ENCODE measurements around the gene KLK8. TPM values are rescaled to one million over a fixed set of nuclear protein-coding genes. Genes with fewer than 3 reads are reported as not detected.

KLK8 gene, protein sequence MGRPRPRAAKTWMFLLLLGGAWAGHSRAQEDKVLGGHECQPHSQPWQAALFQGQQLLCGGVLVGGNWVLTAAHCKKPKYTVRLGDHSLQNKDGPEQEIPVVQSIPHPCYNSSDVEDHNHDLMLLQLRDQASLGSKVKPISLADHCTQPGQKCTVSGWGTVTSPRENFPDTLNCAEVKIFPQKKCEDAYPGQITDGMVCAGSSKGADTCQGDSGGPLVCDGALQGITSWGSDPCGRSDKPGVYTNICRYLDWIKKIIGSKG
- 100 to 1,000 TPM; 226 to 261 TPM for polyA plus RNA-seq

DNA sequence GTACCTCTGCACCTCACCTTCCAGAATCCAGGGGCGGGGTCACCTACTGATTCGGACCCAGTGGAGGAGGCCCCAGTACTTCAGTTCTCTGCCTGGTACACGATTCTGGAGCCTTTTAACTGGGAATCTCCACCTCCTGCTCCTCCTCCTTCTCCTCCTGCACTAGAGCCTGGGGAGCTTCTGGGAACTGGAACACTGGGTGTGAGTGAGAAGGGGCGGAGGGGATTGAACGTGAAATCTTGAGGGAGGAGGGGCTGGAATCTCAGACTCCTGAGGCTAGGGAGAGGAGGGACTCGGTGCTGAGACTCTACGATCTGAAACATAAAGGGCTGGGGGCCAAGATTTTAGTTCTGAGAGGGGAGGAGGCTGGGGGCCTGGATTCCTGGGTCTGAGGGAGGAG lies at the start of gene KLK8:
KLK8 (minus strand) TSS at position 90 of the 400 bp plus-strand sequence. CDS start 437 bp downstream, outside the sequence.
- 19 to 22% methylated on average over 7 of the region's 7 CpGs for WGBS, 2 donors
- H3K4me1 ChIP-seq (ENCODE audit: control insufficient read depth in 2 of 2, insufficient read depth in 2 of 2, low read length in 1 of 2): no peaks in the 10 kb centered on the region
- no peaks in the 10 kb centered on the region for H3K27me3 ChIP-seq (ENCODE audit: control insufficient read depth in 1 of 2, insufficient read depth in 2 of 2, low read length in 2 of 2)
- no peaks in the 10 kb centered on the region for H3K9me3 ChIP-seq (ENCODE audit: control insufficient read depth in 2 of 2, insufficient read depth in 1 of 2, low read depth in 1 of 2, low read length in 1 of 2)
- H3K27ac ChIP-seq (ENCODE audit: low read depth in 2 of 2, low read length in 1 of 2): peak within 1 kb of the TSS; percentile 78 to 91
- no peaks in the 10 kb centered on the region for H3K36me3 ChIP-seq (ENCODE audit: control insufficient read depth in 2 of 2, insufficient read depth in 2 of 2, low read length in 1 of 2)
- peak within 1 kb of the TSS; percentile 53 to 61 for H3K4me3 ChIP-seq (ENCODE audit: low read depth in 1 of 2, low read length in 2 of 2)

- WGBS, 2 donors: 5 to 6% methylated on average over 4 of the region's 4 CpGs
- Histone ChIP-seq H3K4me1 (ENCODE audit: control insufficient read depth in 2 of 2, insufficient read depth in 2 of 2, low read length in 1 of 2) (no peaks in the 10 kb centered on the region), H3K27ac (ENCODE audit: low read depth in 2 of 2, low read length in 1 of 2) (peak overlapping the region; percentile 69 to 72)
Measured at GRCh38 chr19:51047031-51047335, 45.6 kb upstream of the KLK8 start.

GRCh38 chr19:51044327-51044726 lies 42.9 kb upstream of the KLK8 start:
- Histone ChIP-seq H3K4me1 (ENCODE audit: control insufficient read depth in 2 of 2, insufficient read depth in 2 of 2, low read length in 1 of 2) (no peaks in the 10 kb centered on the region), H3K4me3 (ENCODE audit: low read depth in 1 of 2, low read length in 2 of 2) (no peak overlapping the region), H3K27ac (ENCODE audit: low read depth in 2 of 2, low read length in 1 of 2) (no peak overlapping the region), H3K9me3 (ENCODE audit: control insufficient read depth in 2 of 2, insufficient read depth in 1 of 2, low read depth in 1 of 2, low read length in 1 of 2) (no peaks in the 10 kb centered on the region), H3K27me3 (ENCODE audit: control insufficient read depth in 1 of 2, insufficient read depth in 2 of 2, low read length in 2 of 2) (no peaks in the 10 kb centered on the region), H3K36me3 (ENCODE audit: control insufficient read depth in 2 of 2, insufficient read depth in 2 of 2, low read length in 1 of 2) (no peaks in the 10 kb centered on the region)
- WGBS, 2 donors: 86 to 88% methylated on average over 11 of the region's 11 CpGs

More at GRCh38 chr19:51047031-51047335, 45.6 kb upstream of the KLK8 start:
- Histone ChIP-seq H3K9me3 (ENCODE audit: control insufficient read depth in 2 of 2, insufficient read depth in 1 of 2, low read depth in 1 of 2, low read length in 1 of 2) (no peaks in the 10 kb centered on the region), H3K27me3 (ENCODE audit: control insufficient read depth in 1 of 2, insufficient read depth in 2 of 2, low read length in 2 of 2) (no peaks in the 10 kb centered on the region), H3K36me3 (ENCODE audit: control insufficient read depth in 2 of 2, insufficient read depth in 2 of 2, low read length in 1 of 2) (no peaks in the 10 kb centered on the region), H3K4me3 (ENCODE audit: low read depth in 1 of 2, low read length in 2 of 2) (no peak overlapping the region)

DNA sequence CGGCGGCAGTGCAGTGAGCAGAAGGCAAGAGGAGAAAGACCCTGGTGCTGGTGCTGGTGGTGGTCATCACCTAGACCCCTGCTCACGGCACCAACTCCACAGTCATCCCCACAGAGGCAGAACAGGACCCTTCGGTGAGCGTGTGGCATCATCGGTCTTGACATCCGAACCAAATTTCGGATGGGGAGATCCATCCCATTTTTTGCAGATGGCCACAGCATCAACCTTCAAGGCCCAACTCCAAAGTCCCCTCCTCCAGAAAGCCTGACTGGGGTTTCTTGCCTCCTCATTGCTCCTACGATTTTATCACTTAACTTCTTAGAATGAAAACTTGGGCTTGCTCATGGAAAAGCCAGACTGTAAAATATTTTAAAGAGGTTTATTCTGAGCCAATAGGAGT lies 42.1 kb upstream of the KLK8 start:
- Histone ChIP-seq H3K4me1 (ENCODE audit: control insufficient read depth in 2 of 2, insufficient read depth in 2 of 2, low read length in 1 of 2) (no peaks in the 10 kb centered on the region), H3K27me3 (ENCODE audit: control insufficient read depth in 1 of 2, insufficient read depth in 2 of 2, low read length in 2 of 2) (no peaks in the 10 kb centered on the region)
- 78 to 87% methylated on average over 9 of the region's 9 CpGs for WGBS, 2 donors

GRCh38 chr19:51040151-51040550 lies 38.7 kb upstream of the KLK8 start:
- Histone ChIP-seq H3K36me3 (ENCODE audit: control insufficient read depth in 2 of 2, insufficient read depth in 2 of 2, low read length in 1 of 2) (no peaks in the 10 kb centered on the region), H3K9me3 (ENCODE audit: control insufficient read depth in 2 of 2, insufficient read depth in 1 of 2, low read depth in 1 of 2, low read length in 1 of 2) (no peaks in the 10 kb centered on the region), H3K4me3 (ENCODE audit: low read depth in 1 of 2, low read length in 2 of 2) (no peak overlapping the region), H3K4me1 (ENCODE audit: control insufficient read depth in 2 of 2, insufficient read depth in 2 of 2, low read length in 1 of 2) (no peaks in the 10 kb centered on the region), H3K27me3 (ENCODE audit: control insufficient read depth in 1 of 2, insufficient read depth in 2 of 2, low read length in 2 of 2) (no peaks in the 10 kb centered on the region), H3K27ac (ENCODE audit: low read depth in 2 of 2, low read length in 1 of 2) (no peak overlapping the region)
- 92 to 95% methylated on average over 6 of the region's 6 CpGs for WGBS, 2 donors

More for the DNA sequence above, 42.1 kb upstream of the KLK8 start:
- H3K4me3 ChIP-seq (ENCODE audit: low read depth in 1 of 2, low read length in 2 of 2): no peak overlapping the region
- H3K27ac ChIP-seq (ENCODE audit: low read depth in 2 of 2, low read length in 1 of 2): no peak overlapping the region
- no peaks in the 10 kb centered on the region for H3K9me3 ChIP-seq (ENCODE audit: control insufficient read depth in 2 of 2, insufficient read depth in 1 of 2, low read depth in 1 of 2, low read length in 1 of 2)
- H3K36me3 ChIP-seq (ENCODE audit: control insufficient read depth in 2 of 2, insufficient read depth in 2 of 2, low read length in 1 of 2): no peaks in the 10 kb centered on the region

- no peaks in the 10 kb centered on the region for H3K27me3 ChIP-seq (ENCODE audit: control insufficient read depth in 1 of 2, insufficient read depth in 2 of 2, low read length in 2 of 2)
- no peaks in the 10 kb centered on the region for H3K36me3 ChIP-seq (ENCODE audit: control insufficient read depth in 2 of 2, insufficient read depth in 2 of 2, low read length in 1 of 2)
- no peak overlapping the region for H3K27ac ChIP-seq (ENCODE audit: low read depth in 2 of 2, low read length in 1 of 2)
- H3K4me1 ChIP-seq (ENCODE audit: control insufficient read depth in 2 of 2, insufficient read depth in 2 of 2, low read length in 1 of 2): peaks cover 0 to 3% of the 10 kb centered on the region in 2 donors
- no peaks in the 10 kb centered on the region for H3K9me3 ChIP-seq (ENCODE audit: control insufficient read depth in 2 of 2, insufficient read depth in 1 of 2, low read depth in 1 of 2, low read length in 1 of 2)
- 64 to 72% methylated on average over 9 of the region's 9 CpGs for WGBS, 2 donors
- no peak overlapping the region for H3K4me3 ChIP-seq (ENCODE audit: low read depth in 1 of 2, low read length in 2 of 2)
Measured at GRCh38 chr19:51036519-51036918, 35.1 kb upstream of the KLK8 start.

- Histone ChIP-seq H3K27me3 (ENCODE audit: control insufficient read depth in 1 of 2, insufficient read depth in 2 of 2, low read length in 2 of 2) (no peaks in the 10 kb centered on the region), H3K4me3 (ENCODE audit: low read depth in 1 of 2, low read length in 2 of 2) (peak within 1 kb of the TSS in 1 of 2 donors; percentile 56), H3K36me3 (ENCODE audit: control insufficient read depth in 2 of 2, insufficient read depth in 2 of 2, low read length in 1 of 2) (no peaks in the 10 kb centered on the region), H3K27ac (ENCODE audit: low read depth in 2 of 2, low read length in 1 of 2) (peak within 1 kb of the TSS in 1 of 2 donors; percentile 84), H3K4me1 (ENCODE audit: control insufficient read depth in 2 of 2, insufficient read depth in 2 of 2, low read length in 1 of 2) (peaks cover 0 to 3% of the 10 kb centered on the region in 2 donors), H3K9me3 (ENCODE audit: control insufficient read depth in 2 of 2, insufficient read depth in 1 of 2, low read depth in 1 of 2, low read length in 1 of 2) (no peaks in the 10 kb centered on the region)
- 38 to 51% methylated on average over 11 of the region's 11 CpGs for WGBS, 2 donors
Measured at GRCh38 chr19:51034704-51035103, 33.3 kb upstream of the KLK8 start, which contains the start of gene KLK12. KLK12 (minus strand) TSS chr19:51035002; CDS start chr19:51034621, 381 bp downstream.

DNA sequence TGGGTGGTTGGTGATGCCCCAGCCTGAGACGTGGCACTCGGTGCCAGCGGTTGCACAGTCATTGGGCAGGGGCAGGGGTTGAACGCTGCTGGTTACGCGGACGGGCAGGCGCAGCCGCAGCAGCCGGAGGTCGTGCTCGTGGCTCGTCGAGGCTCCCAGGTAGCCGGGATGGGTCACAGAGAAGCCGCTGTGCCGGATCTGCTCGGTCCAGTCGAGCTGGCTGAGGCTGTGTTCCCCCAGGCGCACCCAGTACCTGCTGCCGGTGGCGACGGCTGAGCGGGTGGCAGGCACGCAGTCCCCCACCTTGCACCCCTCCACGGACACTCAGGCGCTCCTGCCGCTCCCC lies 30.4 kb upstream of the KLK8 start:
- Histone ChIP-seq H3K4me1 (ENCODE audit: control insufficient read depth in 2 of 2, insufficient read depth in 2 of 2, low read length in 1 of 2) (peaks cover 0 to 8% of the 10 kb centered on the region in 2 donors), H3K9me3 (ENCODE audit: control insufficient read depth in 2 of 2, insufficient read depth in 1 of 2, low read depth in 1 of 2, low read length in 1 of 2) (no peaks in the 10 kb centered on the region), H3K27me3 (ENCODE audit: control insufficient read depth in 1 of 2, insufficient read depth in 2 of 2, low read length in 2 of 2) (no peaks in the 10 kb centered on the region), H3K27ac (ENCODE audit: low read depth in 2 of 2, low read length in 1 of 2) (peak overlapping the region in 1 of 2 donors; percentile 27), H3K4me3 (ENCODE audit: low read depth in 1 of 2, low read length in 2 of 2) (peak overlapping the region in 1 of 2 donors; percentile 27), H3K36me3 (ENCODE audit: control insufficient read depth in 2 of 2, insufficient read depth in 2 of 2, low read length in 1 of 2) (no peaks in the 10 kb centered on the region)
- 88 to 92% methylated on average over 26 to 28 of the region's 28 CpGs for WGBS, 2 donors

DNA sequence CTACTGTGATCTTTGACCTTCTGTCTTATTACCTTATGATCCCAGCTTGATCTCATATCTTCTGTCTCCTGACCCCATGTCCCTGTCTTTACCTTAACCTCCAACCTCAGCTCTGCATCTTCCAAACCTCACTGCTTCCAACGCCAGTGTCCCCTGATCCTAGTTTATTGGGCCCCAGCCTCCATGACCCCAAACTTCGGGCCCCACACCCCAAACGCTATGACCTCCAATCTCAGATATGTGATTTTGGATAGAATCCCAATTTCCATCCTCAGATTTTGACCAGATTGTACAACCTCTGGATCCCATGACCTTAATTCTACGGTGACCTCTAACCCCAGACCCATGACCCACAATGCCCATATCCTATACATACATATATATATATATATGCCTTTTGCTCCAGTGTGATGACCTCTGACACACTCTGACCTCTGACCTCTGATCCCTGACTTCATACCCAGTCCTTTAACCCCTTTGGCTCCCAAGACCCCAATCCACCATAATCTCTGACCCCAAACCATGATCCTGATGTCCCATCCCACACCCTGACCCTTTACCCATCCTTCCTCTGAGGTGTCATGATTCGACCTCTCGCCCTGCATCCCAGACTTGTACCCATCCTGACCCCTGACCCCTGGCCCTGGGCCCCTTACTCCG lies 29.9 kb upstream of the KLK8 start:
- Histone ChIP-seq H3K4me1 (ENCODE audit: control insufficient read depth in 2 of 2, insufficient read depth in 2 of 2, low read length in 1 of 2) (peaks cover 0 to 8% of the 10 kb centered on the region in 2 donors), H3K36me3 (ENCODE audit: control insufficient read depth in 2 of 2, insufficient read depth in 2 of 2, low read length in 1 of 2) (no peaks in the 10 kb centered on the region), H3K9me3 (ENCODE audit: control insufficient read depth in 2 of 2, insufficient read depth in 1 of 2, low read depth in 1 of 2, low read length in 1 of 2) (no peaks in the 10 kb centered on the region), H3K4me3 (ENCODE audit: low read depth in 1 of 2, low read length in 2 of 2) (peak overlapping the region in 1 of 2 donors; percentile 27), H3K27me3 (ENCODE audit: control insufficient read depth in 1 of 2, insufficient read depth in 2 of 2, low read length in 2 of 2) (no peaks in the 10 kb centered on the region), H3K27ac (ENCODE audit: low read depth in 2 of 2, low read length in 1 of 2) (peak overlapping the region in 1 of 2 donors; percentile 27)
- WGBS, 2 donors: 82 to 84% methylated on average over 7 of the region's 7 CpGs

Data from esophagus (tissue), 2 donors.